NCI-H2196 (cell line): ENCODE measurements around the gene TMEM25.
"Not testable (repeated sequence)": the region's sequence is repeated elsewhere in the genome, so short reads cannot be mapped to it uniquely, and the experiment has no call there.

Experiments
- DNase-seq: peaks from one replicate; lab custom pipeline; 2025; ENCODE audit not compliant: unreplicated experiment; lab: John Stamatoyannopoulos, UW

The TMEM25 gene

GRCh38 chr11:118530683-118531596 is at the start of gene TMEM25:
TMEM25 (plus strand) TSS chr11:118531192; CDS start chr11:118531802, 610 bp downstream.
- peak; percentile 69 for DNase-seq

DNA sequence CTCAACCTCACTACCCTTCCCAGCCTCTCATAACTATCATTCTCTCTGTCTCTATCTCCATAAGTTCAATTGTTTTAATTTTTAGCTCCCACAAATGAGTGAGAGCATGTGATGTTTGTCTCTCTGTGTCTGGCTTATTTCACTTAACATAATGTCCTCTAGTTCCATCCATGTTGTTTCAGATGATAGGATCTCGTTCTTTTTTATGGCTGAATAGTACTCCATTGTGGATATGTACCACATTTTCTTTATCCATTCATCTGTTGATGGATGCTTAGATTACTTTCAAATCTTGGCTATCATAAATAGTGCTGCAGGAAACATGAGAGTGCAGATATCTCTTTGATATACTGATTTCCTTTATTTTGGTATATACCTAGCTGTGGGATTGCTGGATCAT is 49.8 kb upstream of the TMEM25 start:
- not testable (repeated sequence) for DNase-seq

GRCh38 chr11:118484405-118484804 is 46.6 kb upstream of the TMEM25 start:
- DNase-seq, result no peak

GRCh38 chr11:118485273-118485672 is 45.7 kb upstream of the TMEM25 start:
- no peak for DNase-seq

GRCh38 chr11:118488480-118489109 is 42.4 kb upstream of the TMEM25 start:
- DNase-seq, result peak; percentile 62

- no peak for DNase-seq
These were observed 40.0 kb upstream of the TMEM25 start for GRCh38 chr11:118491041-118491440.

- no peak for DNase-seq
These were observed 33.2 kb upstream of the TMEM25 start for GRCh38 chr11:118497831-118498230.

DNA sequence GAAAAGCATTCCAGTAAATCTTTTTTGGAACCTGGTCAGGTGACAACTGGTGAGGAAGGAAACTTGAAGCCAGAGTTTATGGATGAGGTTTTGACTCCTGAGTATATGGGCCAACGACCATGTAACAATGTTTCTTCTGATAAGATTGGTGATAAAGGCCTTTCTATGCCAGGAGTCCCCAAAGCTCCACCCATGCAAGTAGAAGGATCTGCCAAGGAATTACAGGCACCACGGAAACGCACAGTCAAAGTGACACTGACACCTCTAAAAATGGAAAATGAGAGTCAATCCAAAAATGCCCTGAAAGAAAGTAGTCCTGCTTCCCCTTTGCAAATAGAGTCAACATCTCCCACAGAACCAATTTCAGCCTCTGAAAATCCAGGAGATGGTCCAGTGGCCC is 27.8 kb upstream of the TMEM25 start:
- no peak for DNase-seq

DNA sequence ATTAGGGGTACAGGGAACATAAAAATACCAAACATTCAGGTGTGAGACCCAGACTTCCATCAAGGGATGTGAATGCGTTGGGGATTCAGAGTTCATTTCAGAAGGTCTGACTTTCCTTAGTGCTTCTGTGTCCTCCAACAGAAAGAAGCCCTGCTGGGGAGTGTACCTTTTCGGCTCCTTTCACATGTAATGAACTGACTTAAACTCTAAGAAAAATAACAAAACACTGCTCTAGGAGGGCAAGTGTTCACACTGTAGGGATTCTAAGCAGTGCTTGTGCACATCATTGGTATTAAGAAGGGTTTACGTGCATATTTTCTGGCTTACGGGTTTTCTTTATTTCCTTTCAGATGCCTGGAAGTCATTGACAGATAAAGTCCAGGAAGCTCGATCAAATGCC is 19.4 kb upstream of the TMEM25 start:
- DNase-seq, result no peak

DNA sequence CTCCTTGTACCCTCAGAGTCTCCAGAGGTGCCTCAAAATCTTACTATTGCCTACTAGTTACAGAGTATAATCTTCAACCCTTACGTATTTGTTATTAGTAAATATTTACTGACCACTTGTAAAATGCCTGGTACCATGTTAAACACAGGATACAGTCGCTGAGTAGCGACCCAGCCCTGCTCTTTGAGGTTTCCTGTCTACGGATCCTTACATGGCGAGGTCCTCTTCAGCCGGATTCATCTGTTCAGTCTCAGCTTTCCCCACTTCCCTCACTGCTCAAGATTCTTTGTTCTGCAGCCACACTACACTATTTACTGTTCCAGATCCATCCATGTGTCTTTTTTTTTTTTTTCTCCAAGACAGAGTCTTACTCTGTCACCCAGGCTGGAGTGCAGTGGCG is 16.9 kb upstream of the TMEM25 start:
- DNase-seq, result no peak

GRCh38 chr11:118519549-118519948 is 11.4 kb upstream of the TMEM25 start:
- DNase-seq, result no peak

DNA sequence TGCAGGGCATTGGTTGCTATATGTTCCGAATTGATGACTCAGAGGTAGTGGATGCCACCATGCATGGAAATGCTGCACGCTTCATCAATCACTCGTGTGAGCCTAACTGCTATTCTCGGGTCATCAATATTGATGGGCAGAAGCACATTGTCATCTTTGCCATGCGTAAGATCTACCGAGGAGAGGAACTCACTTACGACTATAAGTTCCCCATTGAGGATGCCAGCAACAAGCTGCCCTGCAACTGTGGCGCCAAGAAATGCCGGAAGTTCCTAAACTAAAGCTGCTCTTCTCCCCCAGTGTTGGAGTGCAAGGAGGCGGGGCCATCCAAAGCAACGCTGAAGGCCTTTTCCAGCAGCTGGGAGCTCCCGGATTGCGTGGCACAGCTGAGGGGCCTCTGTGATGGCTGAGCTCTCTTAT is 9.1 kb upstream of the TMEM25 start:
- DNase-seq, result no peak

DNA sequence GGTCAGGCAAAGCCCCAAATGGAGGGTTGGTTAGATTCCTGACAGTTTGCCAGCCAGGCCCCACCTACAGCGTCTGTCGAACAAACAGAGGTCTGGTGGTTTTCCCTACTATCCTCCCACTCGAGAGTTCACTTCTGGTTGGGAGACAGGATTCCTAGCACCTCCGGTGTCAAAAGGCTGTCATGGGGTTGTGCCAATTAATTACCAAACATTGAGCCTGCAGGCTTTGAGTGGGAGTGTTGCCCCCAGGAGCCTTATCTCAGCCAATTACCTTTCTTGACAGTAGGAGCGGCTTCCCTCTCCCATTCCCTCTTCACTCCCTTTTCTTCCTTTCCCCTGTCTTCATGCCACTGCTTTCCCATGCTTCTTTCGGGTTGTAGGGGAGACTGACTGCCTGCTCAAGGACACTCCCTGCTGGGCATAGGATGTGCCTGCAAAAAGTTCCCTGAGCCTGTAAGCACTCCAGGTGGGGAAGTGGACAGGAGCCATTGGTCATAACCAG is 8.4 kb upstream of the TMEM25 start:
- DNase-seq, result peak; percentile 22

DNA sequence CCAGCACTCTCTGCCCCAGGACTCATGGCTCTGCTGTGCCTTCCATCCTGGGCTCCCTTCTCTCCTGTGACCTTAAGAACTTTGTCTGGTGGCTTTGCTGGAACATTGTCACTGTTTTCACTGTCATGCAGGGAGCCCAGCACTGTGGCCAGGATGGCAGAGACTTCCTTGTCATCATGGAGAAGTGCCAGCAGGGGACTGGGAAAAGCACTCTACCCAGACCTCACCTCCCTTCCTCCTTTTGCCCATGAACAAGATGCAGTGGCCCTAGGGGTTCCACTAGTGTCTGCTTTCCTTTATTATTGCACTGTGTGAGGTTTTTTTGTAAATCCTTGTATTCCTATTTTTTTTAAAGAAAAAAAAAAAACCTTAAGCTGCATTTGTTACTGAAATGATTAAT is 6.6 kb upstream of the TMEM25 start:
- DNase-seq, result no peak

- DNase-seq, result no peak
These were observed 6.1 kb upstream of the TMEM25 start for GRCh38 chr11:118524757-118525470.

DNA sequence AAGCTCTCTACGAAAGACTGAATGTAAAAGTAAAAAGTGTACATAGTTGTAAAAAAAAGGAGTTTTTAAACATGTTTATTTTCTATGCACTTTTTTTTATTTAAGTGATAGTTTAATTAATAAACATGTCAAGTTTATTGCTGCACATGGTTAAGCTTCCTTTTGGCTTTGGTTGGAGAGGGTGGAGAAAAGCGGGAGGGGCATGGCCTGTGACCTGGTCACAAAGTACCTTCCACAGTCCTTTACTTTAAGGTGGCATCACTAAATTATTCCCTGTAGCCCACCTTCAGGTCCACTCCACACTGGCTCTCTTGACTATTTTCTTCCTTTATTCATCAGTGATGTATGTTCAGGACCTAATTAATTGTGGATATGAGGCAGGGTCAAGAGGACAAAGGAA is 4.3 kb upstream of the TMEM25 start:
- DNase-seq, result no peak

- no peak for DNase-seq
These were observed 3.9 kb upstream of the TMEM25 start, which contains the start of gene TTC36 for GRCh38 chr11:118527109-118527508. TTC36 (plus strand) TSS chr11:118527474; CDS start chr11:118527495, 21 bp downstream.

GRCh38 chr11:118528511-118528910 is 2.5 kb upstream of the TMEM25 start:
- no peak for DNase-seq

DNA sequence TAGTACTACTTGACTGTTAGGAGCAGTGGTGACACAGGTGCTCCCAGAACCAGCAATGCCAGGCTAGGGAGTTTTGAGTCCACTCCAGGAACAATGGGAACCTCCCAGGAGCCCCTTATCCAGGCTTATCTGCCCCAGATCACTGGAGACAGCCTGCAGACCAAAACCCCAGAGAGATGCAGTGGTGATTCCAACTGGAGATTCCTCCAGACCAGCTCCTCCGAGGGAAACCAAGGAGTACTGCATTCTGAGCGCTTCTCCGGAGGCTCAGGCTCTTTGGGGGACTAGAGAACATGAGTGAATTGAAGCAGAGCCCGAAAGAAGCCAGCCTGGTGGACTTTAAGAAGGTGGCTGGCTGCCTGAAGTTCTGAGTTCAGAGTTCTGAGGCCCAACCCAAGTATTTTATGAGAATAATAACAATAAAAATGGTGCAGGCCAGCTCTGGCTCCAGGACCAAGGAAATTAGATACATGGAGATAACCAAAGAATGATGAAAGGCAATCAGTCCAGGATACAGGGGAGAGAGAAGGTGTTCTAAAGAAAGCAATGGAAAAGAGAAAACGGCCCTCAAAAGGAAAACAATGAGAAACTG is 1.3 kb upstream of the TMEM25 start:
- DNase-seq, result no peak

GRCh38 chr11:118530180-118530682 is 761 bp upstream of the TMEM25 start:
- peak; percentile 66 for DNase-seq

DNA sequence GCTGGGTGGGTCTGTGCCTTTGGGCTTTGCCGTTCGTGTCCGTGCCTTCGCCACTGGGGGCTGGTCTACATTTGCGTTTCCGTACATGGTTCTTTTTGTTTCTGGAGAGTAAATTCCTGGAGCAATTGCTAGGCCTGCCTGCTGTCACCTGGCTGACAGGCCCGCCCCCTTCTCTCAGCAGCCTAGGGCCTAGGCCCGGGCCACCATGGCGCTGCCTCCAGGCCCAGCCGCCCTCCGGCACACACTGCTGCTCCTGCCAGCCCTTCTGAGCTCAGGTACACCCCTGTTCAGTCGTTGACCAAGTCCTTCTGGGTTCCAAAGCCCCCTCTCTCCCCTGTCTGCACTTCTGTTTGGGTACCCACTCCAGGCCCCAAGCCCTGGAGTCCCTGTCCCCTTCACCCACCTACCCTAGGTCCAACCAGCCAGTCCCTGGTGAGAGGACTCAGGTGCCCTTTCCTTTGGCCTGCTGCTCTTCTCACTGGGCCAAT is 649 bp downstream of the TMEM25 start:
- no peak for DNase-seq
